Suprapubic skin (tissue), 3 donors: ENCODE results near the gene PRIMA1.

Source experiments
- CTCF ChIP-seq, 2 donors: fragments of 200-600 bp in 1 of 2; fragments of 450-650 bp in 1 of 2; sonication (generic) in 1 of 2; IDR thresholded peaks; one replicate each; pipeline ENCODE4 v1.5.1; 2016 to 2019; ENCODE audit warnings: antibody characterized with exemption in 2 of 2, mild to moderate bottlenecking in 1 of 2, moderate library complexity in 1 of 2
- EP300 ChIP-seq: sonication (generic); formaldehyde crosslinking; IDR thresholded peaks from one replicate; pipeline ENCODE4 v1.6.1; 2017; ENCODE audit warnings: antibody characterized with exemption

GRCh38 chr14:93690146-93690545 is 98.1 kb downstream of the PRIMA1 start:
- TF ChIP-seq CTCF (IDR thresholded peaks at IDR 0.05) (no peak), EP300 (no peak)
